CD4-positive, alpha-beta T cell treated with Interferon gamma for 1 hour (primary cell): Measurements from ENCODE around the gene GCK.
"Not testable (repeated sequence)": the region's sequence is repeated elsewhere in the genome, so short reads cannot be mapped to it uniquely, and the experiment has no call there.

Source experiments
- DNase-seq: peaks from one replicate; pipeline ENCODE4 v3.0.0-alpha.2; 2020

The GCK gene

DNA sequence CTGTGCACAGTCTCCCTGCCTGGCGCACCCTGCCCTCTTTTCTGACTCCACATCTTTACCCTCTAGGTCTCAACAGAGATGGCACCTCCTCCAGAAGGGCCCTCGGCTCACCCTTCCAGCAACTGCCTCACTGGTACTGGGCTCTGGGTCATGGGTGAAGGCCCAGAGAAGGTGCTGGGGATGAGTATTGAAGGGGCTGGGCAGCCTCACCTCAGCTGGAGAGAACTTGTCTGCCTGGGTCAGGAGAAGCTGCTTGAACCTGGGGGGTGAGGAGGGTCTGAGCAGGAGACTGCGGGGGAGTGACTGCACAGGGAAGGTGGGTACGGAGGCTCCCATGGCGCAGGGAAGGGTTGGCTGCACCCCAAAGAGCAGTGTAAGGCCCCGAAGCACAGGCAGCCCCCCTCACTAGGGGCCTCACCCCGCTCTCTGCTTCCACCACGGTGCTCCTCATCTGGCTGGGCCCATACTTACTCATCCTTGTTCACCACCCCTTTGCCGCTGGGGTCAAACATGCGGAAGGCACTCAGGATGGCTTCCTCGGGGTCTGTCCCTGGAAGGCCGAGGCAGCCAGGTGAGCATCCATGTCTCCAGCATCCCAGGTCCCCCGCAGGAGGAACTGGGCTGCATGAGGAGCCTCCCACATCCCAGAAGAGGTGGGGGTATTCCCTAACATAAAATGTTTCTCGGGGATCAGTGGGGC lies 49.8 kb downstream of the GCK start:
- no peak for DNase-seq

DNA sequence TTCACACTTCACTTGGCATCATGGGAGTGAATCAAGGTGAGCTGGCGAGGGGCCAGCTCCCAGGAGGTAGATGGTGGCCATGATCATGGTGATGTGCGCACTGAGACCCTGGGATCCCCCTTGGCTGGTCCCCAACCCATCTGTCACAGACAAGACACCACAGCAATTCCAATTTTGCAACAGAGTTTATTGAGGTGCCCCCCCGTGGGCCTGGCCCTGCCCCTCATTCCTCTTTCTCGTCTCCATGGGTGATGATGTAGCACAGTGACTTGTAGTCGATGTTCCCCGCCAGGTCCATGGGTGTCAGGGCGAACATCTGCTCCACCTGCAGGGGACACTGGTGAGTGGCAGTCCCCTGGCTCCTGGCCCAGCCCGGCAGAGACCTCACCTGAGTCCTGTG lies 50.5 kb downstream of the GCK start:
- no peak for DNase-seq

DNA sequence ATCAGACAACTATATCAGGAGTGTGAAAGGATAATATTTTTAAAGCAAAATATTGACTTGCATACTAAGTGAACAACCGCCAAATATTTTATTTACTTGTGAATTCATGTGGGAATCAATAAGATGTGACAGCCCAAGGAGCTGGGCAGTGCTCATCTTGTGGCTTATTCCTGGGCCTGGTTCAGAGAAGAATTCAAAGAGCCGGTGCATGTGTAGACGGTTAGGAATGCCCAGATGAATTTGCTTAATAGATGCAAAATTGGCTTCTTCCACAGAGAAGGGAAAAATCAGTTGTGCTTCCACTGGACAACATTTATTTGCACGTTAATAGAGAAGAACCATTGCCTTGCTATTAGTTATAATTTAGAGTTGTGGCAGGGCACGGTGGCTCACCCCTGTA lies 52.5 kb downstream of the GCK start:
- DNase-seq: no peak

DNA sequence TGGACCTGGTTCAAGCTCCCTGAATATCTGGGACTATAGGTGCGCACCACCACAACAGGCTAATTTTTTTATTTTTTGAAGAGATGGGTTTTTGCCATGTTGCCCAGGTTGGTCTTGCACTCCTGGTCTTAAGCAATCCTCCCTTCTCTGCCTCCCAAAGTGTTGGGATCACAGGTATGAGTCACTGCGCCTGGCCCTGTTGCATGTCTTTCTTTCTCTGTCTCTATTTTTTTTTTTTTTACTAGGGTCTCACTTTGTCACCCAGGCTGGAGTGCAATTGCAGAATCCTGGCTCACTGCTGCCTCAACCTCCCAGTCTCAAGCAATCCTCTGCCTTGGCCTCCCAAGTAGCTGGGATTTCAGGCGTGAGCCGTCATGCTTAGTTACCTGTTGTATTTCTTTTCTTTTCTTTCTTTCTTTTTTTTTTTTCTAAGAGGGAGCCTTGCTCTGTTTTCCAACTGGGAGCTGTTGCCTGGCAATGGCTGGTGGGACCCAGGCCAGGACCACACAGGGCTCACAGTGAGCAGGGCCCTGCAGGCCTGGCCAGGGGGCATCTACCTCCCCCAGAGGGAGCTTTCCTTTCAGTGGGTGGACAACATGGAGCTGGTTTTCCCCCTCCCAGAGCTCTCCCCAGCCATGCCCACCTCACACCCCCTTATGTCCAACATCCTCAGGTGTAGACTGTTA lies 54.2 kb downstream of the GCK start:
- no peak for DNase-seq

- DNase-seq: no peak
Measured at GRCh38 chr7:44133295-44133694, 55.9 kb downstream of the GCK start.

DNA sequence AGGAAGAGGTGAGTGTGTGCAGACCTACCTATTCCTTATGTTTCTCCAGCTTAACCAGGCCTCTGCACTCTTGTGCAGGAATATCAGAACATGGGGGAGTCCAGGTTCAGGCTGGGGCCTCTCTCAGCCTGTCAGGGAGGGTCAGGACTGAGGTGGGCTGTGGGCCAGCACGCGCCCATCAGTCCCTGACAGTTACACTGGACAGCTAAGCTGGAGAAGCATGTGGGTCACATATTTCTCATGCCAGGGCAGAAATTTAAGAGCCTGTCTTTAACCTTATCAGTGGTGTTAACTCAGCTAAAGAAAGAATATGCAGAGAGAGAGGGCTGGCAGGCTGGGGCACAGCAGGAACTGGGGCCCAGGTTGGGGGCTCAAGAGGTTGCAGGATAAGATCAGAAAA lies 57.2 kb downstream of the GCK start:
- DNase-seq: no peak

- DNase-seq: no peak
Measured at GRCh38 chr7:44131173-44132029, 57.8 kb downstream of the GCK start.

DNA sequence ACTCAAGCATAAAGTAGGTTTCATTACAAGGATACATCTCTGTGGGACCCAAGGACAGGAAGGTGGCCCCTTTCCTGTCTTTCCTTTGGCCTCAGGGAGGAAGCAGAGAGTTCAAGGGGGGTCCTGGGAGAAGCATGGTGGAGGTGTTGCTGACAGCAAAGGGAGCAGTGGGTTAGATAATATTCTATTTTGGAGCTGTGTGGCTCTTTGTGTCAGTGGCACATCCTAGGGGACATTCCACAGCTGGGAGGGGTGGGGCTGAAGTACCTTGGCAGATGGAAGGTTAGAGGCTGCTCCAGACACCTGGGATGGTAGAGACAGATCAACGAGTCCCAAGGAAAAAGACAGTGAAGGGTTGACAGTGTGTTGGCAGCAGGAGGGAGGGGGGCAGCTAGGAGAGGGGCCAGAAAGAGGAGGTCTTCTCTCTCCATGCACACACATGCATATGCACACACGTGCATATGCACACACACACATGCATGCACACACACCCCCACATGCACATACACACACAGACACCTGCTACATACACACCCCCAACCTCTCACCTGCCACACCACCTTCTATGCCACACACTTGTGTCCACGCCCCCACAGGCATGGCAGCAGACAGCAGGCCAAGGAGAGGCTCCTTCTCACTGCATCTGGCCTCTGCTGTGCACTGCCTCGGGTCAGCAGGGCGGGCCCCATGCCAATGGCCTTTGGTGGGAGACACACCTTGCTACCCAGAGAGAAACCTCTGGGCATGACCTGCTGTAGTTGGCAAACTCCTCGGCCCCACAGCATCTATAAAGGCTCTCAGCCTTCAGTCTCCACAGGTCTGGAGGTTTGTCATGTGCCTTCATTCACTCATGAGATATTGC lies 60.3 kb downstream of the GCK start:
- no peak for DNase-seq

DNA sequence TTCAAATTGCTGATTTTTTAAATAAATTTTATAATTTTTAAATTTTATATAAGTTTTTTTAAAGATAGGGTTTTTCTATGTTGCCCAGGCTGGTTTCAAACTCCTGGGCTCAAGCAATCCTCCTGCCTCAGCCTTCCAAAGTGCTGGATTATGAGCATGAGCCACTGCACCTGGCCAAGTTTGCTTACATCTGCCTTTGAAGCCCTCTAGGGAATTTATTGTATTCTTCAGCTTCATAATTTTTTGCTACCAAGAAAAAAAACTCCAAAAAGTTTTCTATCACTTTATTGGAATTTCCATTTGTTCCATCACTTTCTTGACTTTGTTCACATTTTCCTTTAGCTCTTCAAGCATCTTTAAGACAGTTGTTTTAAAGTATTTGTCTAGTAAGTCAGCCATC lies 62.1 kb downstream of the GCK start:
- DNase-seq: no peak

DNA sequence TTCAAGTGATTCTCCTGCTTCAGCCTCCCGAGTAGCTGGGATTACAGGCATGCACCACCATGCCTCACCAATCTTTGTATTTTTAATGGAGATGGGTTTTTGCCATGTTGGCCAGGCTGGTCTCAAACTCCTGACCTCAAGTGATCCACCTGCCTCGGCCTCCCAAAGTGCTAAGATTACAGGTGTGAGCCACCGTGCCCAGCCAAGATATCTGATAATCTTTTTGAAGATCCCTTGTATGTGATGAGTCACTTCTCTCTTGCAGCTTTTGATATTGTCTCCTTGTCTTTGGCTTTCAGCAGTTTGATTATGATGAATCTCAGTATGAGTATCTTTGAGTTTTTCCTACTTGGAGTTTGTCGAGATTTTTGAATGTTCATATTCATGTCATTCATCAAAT lies 62.7 kb downstream of the GCK start:
- DNase-seq: not testable (repeated sequence)

- DNase-seq: no peak
Measured at GRCh38 chr7:44124822-44125202, 64.4 kb downstream of the GCK start.

DNA sequence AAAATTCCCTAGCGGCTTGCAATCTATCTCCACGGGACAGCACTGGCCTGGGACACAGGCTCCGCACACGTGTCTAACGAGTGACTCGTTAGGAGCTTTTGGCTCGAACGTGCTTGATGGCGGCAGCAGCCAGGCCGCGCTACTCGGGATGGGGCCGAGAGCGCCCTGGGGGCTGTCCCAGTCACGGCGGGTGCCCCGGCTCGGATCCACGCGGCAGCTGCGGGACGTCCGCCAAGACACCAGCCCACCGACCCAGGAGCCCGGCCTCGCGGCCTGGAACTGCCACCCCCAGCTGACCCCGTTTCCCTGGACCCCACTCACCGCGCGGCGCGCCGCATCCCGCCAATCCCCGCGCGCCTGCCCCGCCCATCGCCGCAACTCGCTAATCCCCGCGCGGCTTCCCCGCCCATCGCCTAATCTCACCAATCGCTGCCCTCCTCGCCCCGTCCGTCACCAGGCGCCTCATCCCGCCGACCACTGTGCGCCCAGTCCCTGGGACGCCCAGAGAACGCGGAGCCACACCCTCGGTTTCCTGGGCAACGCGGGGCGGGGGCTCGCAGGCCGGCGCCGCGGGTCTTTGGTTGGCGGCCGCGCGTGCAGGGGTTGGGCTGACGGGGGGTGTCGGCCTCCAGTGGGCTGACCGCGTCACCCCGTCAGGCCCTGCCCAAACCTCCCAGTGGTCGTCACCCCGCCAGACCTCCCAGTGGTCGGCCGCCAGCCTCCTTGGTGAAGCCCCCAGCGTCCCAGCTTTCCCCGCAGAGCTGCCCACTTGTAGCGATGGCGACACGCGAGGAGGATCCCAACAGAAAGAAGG lies 65.8 kb downstream of the GCK start, which contains the start of gene POLD2:
POLD2 (minus strand) TSS at position 359 of the 814 bp plus-strand sequence. CDS start 1,495 bp downstream, outside the sequence.
- peak; percentile 96 for DNase-seq

DNA sequence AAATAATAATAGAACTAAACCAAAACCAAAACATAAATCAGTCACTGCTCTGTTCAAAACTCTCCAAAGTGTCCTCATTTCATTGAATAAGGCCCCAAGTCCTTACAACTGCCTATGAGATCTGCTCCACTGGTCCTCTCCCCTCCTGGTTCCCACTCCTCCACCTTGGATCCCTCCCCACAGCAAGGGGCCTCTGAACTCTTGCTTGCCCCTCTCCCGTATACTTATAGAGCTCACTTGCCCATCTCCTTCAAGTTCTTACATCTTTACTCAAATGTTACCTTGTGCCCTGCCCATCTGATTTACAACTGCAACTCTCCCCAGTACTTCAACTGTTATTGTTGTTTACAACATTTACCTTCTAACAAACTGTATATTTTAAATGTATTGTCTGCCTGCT lies 66.7 kb downstream of the GCK start:
- no peak for DNase-seq

DNA sequence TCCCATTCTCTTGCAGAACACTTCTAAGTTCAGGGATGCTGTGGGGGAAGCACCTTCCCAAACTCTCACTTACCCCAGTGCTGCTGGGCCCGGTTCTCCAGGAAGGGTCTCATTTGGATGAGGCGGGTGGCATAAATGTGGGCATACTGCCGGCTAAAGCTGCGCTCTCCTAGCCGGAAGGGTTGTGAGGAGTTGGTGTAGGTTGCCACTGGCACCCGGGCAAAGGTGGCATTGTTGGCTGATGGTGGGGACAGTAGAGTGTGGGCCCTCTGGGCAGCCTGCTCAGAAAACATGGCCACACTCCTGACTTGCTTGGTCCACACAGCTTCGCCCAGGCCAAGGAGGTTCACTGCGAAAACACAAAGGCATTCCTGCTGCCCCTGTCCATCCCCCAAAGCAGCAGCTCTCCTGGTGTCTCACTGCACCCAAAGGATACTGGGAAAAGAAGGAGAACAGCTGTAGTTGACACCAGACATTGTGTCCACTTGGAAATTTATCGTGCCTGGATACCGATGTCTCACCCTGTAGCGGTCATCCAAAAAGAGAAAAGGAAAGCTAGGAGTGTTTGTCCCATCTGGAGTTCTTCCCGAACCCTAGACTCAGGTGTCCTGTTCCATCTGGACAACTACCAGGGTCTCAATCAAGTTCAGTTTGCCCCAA lies 67.3 kb downstream of the GCK start:
- DNase-seq: no peak

- no peak for DNase-seq
Measured at GRCh38 chr7:44120395-44120794, 68.8 kb downstream of the GCK start.

- no peak for DNase-seq
Measured at GRCh38 chr7:44119829-44120380, 69.3 kb downstream of the GCK start.

DNA sequence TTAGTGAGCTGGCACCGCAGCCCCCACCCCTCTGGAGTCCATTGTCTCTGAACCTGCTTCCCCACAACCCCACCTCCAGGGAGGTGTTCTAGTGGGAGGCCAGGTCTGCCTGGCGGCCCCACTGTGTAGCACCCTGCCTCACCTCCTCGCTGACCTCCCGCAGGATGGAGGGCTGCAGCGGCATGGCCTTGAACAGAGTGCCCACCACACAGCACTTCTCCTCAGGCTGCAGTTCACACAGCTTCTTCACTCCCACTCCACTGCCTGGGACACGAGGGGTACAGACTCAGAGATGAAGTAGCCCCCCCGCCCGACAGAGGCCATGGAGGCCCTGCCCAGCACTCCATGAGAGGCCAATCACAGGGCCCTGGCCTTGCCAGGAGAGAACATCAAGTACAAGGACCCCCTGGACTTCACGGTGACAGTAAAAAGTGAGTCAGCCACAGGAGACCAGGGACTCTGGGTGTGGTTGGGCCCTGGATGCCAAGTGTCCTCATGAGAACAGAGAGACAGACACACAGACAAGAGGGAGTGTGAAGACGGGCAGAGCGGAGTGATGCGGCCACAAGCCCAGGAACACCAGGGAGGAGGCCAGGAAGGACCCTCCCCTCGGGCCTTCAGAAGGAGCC lies 71.3 kb downstream of the GCK start:
- no peak for DNase-seq

DNA sequence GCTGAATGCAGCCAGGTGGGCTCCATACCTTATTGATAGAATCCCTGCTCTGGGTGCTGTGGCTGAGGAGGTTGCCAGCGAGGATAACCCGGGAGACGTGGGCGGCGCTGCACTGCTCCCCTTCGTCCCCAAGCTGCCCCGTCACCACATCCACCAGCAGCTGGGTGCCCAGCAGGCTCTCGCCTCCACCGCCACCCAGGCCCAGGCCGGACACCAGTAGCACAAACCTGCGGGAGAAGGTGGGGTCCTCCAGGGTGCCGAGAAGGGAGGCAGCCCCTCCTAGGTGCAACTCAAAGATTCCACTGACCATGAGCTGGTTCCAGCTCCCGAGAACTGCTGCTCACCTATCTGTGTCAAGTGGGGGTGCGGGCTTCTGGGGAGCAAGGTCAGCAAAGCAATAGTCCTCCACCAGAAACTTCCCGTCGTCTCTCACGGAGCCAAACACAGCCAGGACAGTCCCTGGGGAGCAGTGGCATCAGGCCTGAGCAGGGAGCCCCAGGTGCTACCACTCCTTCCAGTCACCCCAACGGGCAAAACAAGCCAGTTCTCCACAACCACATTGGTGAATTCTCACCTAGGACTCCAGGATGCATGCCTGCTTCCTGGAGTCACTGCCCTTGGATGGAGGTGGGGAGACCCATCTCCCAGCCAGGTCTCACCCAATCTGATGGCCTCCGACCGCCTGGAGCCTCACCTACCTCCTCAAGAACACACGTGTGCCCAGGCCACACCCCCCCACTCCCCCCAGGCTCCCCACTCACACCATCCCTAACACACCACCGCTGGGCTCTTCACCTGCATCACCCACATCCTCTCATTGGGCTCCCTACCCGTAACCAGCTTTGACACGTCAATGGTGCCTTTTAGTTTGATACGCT lies 72.2 kb downstream of the GCK start:
- no peak for DNase-seq

- DNase-seq: no peak
Measured at GRCh38 chr7:44116087-44116788, 73.0 kb downstream of the GCK start.
